Measurements from ENCODE around the gene MBIP.

Gene MBIP

GRCh38 chr14:36270191-36270590 lies 50.2 kb downstream of the MBIP start:
- no peak for TF ChIP-seq CTCF (conservative IDR thresholded peaks at IDR 0.05; ENCODE audit: low read length)
- DNase-seq (ENCODE audit: low read depth), result no peak
- H3K4me3 ChIP-seq (ENCODE audit: low read length), result no peak overlapping the region

- no peak overlapping the region for H3K4me3 ChIP-seq (ENCODE audit: low read length)
- no peak for DNase-seq (ENCODE audit: low read depth)
- TF ChIP-seq CTCF (conservative IDR thresholded peaks at IDR 0.05; ENCODE audit: low read length), result no peak
These were observed 52.3 kb downstream of the MBIP start for GRCh38 chr14:36268121-36268520.

- no peak for DNase-seq (ENCODE audit: low read depth)
- no peak for TF ChIP-seq CTCF (conservative IDR thresholded peaks at IDR 0.05; ENCODE audit: low read length)
- H3K4me3 ChIP-seq (ENCODE audit: low read length), result no peak overlapping the region
These were observed 55.8 kb downstream of the MBIP start for GRCh38 chr14:36264595-36264994.

GRCh38 chr14:36264107-36264506 lies 56.3 kb downstream of the MBIP start:
- no peak for TF ChIP-seq CTCF (conservative IDR thresholded peaks at IDR 0.05; ENCODE audit: low read length)
- no peak for DNase-seq (ENCODE audit: low read depth)
- no peak overlapping the region for H3K4me3 ChIP-seq (ENCODE audit: low read length)

- TF ChIP-seq CTCF (conservative IDR thresholded peaks at IDR 0.05; ENCODE audit: low read length), result no peak
- no peak overlapping the region for H3K4me3 ChIP-seq (ENCODE audit: low read length)
- DNase-seq (ENCODE audit: low read depth), result no peak
These were observed 59.3 kb downstream of the MBIP start for GRCh38 chr14:36260970-36261640.

- TF ChIP-seq CTCF (conservative IDR thresholded peaks at IDR 0.05; ENCODE audit: low read length), result no peak
- no peak overlapping the region for H3K4me3 ChIP-seq (ENCODE audit: low read length)
- no peak for DNase-seq (ENCODE audit: low read depth)
These were observed 62.2 kb downstream of the MBIP start for GRCh38 chr14:36258241-36258640.

- TF ChIP-seq CTCF (conservative IDR thresholded peaks at IDR 0.05; ENCODE audit: low read length), result no peak
- H3K4me3 ChIP-seq (ENCODE audit: low read length), result no peak overlapping the region
- DNase-seq (ENCODE audit: low read depth), result peak; percentile 42
These were observed 64.2 kb downstream of the MBIP start for GRCh38 chr14:36256126-36256801.
